IPS DF 4.7 (cell line): ENCODE results near the gene PNKP.

Experiments used
- DNase-seq: peaks from one replicate; pipeline ENCODE4 v3.0.0-alpha.2; 2013; ENCODE audit warnings: low spot score; ENCODE audit errors: extremely low read depth

Gene PNKP

DNA sequence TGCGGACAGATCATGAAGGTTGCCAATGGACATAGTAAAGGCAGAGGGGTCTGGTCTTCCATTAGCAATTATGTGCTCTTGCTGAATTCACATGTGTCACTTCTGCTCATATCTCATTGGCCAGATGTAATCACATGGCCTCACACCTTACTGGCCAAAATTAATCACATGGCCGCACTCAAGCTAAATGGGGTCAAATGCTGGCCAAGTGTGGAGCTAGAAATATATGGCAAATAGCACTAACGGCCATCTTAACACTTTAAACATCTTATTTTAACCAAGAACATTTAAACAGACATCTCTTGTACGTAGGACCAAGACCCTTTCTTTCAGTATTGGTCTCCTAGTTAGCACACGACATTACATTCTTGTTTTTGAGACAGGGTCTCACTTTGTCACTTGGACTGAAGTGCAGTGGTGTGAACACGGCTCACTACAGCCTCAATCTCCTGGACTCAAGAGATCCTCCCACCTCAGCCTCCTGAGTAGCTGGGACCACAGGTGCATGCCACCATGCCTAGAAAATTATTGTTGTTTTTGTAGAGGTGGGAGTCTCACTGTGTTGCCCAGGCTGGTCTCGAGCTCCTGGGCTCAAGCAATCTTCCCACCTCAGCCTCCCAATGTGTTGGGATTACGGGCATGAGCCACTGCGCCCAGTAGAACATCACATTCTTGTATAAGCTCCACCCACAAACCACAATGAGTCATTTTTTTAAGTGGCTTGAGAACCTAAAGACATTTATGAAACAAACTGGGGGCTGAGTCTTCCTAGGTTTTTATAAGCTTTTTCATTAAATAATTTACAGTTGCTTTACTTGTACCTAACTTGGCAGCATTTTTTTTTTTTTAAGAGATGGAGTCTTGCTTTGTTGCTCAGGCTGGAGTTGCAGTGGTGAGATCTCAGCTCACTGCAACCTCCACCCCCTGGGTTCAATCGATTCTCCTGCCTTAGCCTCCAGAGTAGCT is 19.4 kb downstream of the PNKP start:
- DNase-seq, result no peak

DNA sequence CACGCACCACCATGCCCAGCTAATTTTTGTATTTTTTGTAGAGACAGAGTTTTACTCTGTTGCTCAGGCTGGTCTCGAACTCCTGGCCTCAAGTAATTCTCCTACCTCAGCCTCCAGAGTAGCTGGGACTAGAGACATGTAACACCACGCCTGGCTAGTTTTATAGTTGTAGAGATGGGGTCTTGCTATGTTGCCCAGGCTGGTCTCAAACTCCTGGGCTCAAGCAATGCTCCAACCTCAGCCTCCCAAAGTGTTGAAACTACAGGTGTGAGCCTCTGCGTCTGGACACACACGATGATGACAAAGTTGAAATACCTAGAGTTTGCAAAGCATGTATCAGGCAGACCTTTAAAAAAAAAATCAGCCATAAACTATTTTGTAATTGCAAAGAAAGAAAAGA is 21.0 kb downstream of the PNKP start:
- no peak for DNase-seq

DNA sequence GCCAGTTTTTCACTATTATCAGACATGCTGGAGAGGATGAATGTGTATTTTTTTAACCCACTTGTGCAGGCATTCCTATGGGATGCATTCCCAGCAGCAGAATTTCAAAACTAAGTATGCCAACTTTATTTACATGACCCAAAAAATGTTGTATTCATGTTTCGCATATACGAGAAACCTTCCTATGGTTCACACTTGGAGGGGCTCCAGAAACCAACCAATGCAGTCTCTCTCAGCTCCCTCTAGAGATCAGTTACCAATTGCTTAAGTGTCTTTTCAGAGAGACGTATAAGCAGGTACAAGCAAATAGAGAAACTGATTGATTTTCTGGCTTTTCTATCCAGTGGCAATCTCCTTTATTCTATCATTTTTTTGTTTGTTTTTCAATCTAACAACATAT is 22.0 kb downstream of the PNKP start:
- no peak for DNase-seq

DNA sequence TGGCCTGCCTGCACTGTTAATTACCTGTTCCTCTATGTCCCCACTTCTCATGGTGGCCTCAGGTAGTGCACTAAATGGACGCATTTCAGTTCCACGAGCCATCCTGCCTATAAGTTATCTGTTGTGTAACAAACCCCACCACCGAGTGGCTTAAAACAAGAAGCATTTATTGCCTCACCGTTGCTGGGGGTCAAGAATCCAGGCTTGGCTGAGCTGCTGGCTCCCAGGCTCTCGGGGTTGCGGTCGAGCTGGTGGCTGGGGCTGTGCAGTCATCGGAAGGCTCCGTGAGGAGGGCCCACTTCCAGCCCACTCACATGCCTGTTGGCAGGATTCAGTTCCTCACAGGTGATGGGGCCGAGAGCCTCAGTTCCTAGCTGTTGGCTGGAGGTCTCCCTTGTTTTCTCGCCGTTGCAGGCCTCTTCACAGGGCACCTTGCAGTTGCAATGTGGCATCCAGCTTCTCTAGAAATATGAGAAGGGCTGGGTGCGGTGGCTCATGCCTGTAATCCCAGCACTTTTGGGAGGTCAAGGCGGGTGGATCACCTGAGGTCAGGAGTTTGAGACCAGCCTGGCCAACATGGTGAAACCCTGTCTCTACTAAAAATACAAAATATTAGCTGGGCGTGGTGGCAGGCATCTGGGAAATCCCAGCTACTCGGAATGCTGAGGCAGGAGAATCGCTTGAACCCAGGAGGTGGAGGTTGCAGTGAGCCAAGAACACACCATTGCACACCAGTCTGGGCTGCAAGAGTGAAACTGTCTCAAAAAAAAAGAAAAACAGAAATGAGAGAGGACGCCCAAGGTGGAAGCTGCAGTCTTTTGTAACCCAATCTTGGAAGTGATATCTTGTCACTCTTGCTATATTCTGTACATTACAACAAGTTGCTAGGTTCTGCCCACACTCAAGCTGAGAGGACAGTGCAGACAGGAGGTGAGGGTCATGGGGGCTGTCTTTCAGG is 23.0 kb downstream of the PNKP start:
- DNase-seq, result no peak

DNA sequence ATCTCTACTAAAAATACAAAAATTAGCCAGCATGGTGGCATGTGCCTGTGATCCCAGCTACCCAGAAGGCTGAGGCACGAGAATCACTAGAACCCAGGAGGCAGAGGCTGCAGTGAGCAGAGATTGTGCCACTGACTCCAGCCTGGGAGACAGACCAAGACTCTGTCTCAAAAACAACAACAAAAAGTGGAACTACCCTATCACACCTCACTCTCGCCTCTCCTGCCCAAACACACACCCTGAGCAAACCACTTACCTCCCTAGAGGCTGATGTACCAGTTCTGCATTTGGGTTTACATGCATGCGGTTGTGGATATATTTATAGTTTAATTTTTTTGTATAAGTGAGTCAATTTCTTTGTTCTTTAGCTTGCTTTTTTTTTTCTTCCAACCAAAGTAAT is 24.1 kb downstream of the PNKP start:
- no peak for DNase-seq

DNA sequence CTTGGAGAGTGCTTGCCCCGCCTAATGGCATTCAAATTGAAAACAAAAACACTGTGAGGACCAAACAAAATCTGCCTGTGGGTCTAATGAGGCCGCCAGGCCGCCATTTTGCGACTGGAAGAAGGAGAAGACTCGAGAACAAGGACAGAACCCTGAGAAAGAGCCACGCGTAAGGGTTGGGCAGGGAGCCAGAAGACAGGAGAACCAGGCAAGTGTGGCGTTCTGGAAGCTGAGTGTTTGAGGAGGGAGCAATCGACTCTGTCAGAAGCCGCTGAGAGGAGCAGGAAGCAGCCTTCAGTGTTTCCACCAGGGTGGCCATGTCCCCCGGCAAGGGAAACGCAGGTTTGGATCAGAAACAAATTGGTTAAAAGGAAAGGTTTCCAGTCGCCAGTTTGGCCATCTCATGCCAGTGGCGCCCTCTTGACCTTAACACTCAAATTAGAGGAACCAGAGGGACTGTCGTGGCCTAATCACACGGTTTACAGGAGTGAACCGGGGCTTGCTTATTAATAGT is 26.6 kb downstream of the PNKP start:
- no peak for DNase-seq

DNA sequence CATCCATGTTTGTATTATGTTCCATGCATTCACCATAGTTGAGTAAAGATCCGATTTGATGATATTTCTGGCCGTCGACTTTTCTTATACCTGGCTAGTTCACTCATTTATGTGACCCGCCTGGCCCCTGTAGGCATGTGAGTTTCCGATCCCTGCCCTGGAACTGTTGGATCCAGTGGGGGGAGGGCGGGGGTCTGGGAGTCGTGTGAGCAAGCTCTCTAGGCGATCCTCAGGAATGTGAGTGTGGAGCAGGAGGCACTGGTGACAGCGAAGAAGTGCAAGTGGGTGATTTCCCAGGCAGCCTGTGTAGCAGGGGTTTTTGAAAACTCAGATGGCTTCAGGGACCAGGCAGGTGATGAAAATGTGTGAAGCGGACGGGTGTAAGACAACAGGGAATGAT is 27.1 kb downstream of the PNKP start:
- no peak for DNase-seq

DNA sequence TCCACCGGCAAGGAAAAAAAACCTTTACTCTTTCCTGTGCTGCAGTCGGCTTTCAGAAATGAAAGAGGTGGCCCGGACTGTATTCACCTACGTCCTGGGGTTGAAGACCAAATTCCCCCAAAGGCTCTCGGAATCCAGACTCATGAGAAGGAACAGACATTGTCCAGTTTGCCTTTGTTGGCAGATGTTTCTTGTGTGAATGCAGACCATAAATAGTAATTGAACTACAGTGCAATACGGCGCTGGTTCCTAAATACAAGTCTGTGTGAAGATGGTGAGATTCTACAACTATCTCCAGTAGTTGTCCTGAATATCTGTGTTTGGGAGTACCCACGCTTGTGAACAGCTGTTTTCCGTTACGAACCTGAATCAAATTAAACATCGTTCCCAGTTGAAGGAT is 27.7 kb downstream of the PNKP start:
- DNase-seq, result no peak

DNA sequence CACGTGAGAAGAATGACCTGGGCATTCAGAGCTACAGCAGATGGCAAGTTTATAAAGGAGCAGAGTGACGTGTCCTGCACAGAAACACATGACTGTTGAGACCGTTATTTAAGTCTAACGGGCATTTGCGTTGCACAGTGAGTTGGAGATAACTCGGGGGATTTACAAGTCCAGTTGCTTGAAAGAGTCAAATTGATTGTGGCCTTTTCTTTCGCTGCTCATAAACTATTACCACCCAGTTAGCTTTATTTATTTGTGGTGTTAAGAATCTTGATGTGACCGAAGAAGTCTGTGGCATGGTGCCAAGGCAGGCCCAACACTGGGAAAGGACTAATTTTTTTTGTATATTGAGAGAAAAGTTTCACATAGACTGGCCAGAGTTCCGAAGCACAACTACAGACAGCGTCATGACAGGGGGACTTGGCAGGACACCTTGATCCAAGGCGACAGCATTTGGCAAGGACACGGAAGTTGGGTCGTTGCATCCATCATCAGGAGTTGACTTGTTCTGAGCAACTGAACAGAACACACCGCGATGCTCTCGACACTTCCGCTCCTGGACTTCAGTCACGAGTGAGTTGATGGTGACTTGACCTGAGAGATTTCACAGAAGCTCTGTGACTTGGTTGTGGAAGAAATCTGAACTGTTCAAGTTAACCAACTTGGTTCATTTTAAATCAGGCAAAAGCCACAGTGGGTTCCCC is 28.3 kb downstream of the PNKP start:
- DNase-seq, result no peak

DNA sequence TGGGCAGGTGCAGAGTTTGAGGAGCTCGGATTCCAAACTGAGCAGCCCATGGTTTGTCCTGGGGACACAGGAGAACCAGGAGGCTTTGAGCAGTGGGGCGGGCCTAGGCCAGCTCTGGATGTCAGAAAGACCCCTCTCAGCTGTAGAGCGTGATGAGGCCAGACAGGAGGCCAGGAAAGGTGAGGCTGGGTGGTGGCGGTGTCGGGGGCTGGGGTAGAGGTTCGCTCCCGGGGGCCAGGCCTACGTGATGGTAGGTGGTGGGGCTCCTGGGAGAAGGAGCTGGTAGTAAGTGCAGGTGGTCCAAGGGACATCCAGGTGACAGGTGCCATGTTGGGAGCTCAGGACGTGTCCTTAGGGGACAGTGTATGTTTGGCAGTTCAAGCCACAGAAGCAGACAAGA is 30.0 kb downstream of the PNKP start:
- DNase-seq, result no peak

DNA sequence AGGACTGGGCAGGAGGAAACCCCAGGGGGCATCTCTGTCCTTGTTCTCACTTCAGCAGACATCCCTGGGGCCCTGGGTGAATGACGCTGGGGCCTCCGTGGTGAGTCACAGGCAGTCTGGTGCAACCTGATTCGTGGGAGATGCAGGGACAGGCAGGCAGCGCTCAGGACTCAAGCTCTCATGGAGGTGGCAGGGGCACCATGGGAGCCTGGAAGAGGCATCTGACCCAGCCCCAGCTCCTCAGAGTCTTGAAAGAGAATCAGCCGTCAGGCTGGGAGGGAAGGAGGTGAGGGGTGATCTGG is 30.4 kb downstream of the PNKP start:
- DNase-seq, result no peak

DNA sequence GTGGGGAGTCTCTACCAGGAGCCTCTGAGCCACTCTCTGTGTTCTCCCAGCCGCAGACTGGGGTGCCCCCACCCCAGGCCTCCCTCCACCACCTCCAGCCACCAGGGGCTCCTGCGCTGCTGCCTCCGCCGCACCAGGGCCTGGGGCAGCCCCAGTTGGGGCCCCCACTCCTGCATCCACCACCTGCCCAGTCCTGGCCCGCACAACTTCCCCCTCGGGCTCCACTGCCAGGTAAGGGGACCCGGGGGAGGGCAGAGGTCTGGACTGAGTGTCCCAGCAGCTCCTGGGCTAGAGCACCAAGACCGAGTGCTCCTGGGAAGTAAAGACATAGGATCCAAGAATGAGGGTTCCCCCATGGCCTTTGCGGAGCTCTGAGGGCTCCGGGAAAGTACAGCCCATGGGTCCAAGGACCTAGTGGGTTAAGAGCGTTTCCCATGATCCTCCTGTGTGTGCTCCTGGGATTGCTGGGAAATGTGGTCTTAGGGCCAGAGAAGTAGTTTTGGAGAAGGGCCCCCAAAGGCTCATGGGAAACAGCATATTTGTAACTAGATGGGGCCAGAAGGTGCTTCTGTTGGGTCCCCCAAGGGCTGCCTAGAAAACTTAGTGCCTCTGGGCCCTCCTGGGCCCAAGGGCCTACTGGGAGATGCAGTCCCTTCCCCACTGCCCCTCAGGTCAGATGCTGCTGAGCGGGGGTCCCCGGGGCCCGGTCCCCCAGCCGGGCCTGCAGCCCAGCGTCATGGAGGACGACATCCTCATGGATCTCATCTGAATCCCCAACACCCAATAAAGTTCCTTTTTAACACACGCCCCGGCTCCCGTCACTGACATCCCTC is 31.0 kb downstream of the PNKP start:
- no peak for DNase-seq

DNA sequence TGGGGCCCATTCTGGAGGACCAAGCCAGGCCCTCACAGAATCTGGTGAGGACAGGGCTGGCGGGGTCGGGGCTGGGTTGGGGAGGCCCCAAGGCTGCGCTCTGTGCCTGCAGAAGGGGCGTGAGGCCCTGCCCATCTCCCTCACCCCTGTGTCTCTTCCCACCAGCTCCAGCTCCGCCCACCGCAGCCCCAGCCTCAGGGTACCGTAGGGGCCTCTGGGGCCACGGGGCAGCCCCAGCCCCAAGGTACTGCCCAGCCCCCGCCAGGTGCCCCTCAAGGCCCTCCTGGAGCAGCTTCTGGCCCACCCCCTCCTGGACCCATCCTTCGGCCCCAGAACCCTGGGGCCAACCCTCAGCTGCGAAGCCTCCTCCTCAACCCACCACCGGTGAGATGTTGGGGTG is 31.8 kb downstream of the PNKP start:
- DNase-seq, result no peak

DNA sequence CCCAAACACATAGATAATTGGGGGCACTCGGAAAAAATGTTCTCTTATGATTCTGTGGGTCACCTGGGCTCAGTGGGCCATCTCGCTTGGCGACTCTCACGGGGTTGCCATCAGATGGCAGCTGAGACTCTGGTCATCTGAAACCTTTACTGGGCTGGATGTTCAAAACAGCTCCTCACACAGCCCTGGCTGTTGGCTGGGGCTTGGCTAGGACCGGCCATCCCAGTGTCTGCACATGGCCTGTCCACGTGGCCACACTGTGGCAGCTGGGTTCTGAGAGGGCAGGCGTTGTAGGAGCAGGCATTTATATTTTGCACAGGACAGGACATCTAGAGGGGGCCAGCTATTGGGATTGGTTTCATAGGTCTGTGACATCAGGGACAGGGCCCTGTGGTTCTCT is 33.8 kb downstream of the PNKP start:
- DNase-seq, result no peak

DNA sequence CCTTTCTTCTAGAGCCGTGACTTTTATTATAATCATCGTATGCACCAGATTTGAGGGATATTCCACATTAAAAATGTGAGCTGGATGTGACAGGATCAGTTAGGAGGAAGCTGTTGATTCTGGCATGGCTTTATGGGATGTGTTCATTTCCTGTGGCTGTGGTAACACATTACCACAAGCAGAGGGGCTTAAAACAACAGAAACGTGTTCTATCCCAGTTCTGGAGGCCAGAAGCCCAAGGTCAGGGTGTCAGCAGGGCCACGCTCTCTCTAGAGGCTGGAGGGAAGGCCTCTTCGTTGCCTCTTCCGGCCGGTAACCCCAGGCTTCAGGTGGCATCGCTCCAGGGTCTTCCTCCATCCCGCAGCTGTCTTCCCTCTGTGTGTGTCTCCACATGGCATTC is 34.8 kb downstream of the PNKP start:
- no peak for DNase-seq

DNA sequence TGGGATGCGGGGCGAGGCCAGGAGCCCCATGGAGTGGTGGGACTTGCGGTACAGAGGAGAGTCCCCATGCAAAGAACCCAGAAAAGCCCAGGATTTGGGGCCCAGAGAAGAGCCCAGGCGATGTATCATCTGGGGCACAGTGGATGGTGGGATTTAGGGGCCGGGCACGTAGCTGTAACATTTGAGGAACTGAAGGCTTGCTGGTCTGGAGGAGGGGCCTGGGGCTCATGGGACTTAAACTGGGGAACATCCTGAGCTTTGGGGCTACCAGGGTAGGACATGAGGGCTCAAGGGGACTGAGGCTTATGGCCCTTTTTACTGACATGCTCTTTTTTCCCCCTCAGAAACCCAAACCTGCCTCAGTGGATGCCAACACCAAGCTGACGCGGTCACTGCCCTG is 35.8 kb downstream of the PNKP start:
- no peak for DNase-seq

DNA sequence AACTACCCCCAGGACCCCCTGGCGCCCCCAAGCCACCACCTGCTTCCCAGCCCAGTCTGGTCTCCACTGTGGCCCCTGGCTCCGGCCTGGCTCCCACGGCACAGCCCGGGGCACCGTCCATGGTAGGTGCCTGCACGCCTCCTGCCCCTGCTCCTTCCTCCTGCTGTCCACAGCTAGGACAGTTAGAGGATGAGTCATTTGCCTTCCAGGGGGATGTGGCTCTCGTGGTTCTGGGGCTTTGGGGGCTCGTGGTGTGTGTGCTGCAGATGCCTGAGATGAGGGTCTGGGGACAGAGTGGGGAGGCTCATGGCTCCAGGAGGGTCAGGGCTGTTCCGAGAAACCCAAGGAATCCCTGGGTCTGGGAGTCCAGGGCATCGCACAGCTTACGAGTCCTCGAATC is 36.6 kb downstream of the PNKP start:
- no peak for DNase-seq

DNA sequence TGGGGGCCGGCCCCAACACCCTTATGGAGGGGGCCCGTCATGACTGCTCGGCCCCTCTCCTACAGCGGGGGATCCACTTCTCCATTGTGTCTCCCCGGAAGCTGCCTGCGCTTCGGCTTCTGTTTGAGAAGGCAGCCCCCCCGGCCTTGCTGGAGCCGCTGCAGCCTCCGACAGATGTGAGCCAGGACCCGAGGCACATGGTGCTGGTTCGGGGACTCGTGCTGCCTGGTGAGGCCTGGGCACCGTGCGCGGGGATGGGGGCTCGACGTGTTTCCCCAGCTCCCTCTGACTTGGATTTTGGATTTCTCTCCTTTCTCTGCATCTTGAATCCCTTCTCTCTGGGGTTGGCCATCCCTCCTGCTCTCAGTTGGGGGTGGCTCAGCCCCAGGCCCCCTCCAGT is 37.7 kb downstream of the PNKP start:
- DNase-seq, result no peak

DNA sequence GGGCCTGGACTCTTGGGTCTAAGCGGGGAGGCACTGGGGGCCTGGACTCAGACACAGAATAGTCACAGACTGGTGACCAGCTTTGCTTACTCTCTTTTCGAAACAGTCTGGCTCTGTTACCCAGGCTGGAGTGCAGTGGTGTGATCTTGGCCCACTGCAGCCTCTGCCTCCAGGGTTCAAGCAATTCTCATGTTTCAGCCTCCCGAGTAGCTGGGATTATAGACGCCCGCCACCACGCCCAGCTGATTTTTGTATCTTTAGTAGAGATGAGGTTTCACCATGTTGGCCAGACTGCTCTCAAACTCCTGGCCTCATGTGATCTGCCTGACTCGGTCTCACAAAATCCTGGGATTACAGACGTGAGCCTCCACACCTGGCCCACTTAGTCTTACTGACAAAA is 38.2 kb downstream of the PNKP start:
- no peak for DNase-seq

DNA sequence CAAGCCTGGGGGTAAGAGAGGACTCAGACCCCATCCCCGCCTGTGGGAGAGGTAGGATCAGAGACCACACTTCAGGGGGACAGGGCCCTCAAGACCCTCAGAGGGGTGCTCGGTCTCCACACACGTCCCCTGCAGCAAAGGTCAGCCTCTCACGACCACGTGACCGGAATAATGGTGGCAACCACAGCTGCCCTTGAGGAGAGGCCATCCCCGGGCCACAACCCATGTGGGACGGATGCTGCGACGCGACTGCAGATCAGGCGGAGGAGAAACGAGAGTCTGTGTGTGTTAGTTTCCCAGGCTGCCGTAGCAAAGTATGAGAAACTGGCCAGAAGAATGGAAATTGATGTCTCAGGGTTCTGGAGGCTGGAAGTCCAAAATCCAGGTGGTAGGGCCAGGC is 40.3 kb downstream of the PNKP start:
- no peak for DNase-seq

DNA sequence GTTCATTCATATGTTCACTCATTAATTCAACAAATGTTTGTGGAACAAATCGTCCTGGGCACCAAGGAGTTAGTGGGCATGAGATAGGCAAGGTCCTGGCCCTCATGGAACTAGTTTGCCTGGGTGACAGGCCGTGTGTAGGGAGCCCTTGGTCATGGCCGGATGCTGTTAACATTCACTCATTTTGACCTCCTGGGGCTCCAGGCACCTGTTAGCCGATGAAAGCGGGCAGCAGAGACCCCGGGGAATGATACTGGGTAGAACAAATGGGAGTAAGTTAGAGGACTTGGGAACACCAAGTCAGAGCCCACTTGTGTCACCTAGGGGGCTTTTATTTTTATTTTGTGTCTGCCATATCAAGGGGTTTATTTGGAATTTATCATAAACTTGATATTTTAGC is 42.7 kb downstream of the PNKP start:
- no peak for DNase-seq
